GM21526 (cell line): ENCODE results near the gene SERINC5.
"Not testable (repeated sequence)": the region's sequence is repeated elsewhere in the genome, so short reads cannot be mapped to it uniquely, and the experiment has no call there.

Experiments used
- ATAC-seq: cut with Tn5 transposase; IDR thresholded peaks from one replicate; pipeline ENCODE4 v1.9.1; 2021; ENCODE audit warnings: moderate library complexity; ENCODE audit not compliant: unreplicated experiment, low FRiP score

The SERINC5 gene

GRCh38 chr5:80181618-80182211 is 74.1 kb downstream of the SERINC5 start:
- no peak for ATAC-seq

- no peak for ATAC-seq
Observed at GRCh38 chr5:80177236-80177635, 78.6 kb downstream of the SERINC5 start.

DNA sequence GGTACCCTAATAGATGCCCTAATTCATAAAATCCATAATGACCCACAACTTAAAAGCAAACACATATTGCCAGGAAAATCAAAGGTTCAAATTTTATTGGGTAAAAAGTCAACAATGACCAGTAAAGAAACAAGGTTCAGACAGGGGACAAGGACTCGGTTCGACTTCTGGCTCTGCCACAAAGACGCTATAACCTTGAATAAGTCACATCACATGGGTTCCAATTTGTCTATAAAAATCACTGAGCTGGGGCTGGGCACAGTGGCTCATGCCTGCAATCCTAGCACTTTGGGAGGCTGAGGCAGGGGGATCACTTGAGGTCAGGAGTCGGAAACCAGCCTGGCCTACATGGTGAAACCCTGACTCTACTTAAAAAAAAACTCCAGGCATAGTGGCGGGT is 80.5 kb downstream of the SERINC5 start:
- ATAC-seq = no peak

- no peak for ATAC-seq
Observed at GRCh38 chr5:80174790-80175189, 81.1 kb downstream of the SERINC5 start.

DNA sequence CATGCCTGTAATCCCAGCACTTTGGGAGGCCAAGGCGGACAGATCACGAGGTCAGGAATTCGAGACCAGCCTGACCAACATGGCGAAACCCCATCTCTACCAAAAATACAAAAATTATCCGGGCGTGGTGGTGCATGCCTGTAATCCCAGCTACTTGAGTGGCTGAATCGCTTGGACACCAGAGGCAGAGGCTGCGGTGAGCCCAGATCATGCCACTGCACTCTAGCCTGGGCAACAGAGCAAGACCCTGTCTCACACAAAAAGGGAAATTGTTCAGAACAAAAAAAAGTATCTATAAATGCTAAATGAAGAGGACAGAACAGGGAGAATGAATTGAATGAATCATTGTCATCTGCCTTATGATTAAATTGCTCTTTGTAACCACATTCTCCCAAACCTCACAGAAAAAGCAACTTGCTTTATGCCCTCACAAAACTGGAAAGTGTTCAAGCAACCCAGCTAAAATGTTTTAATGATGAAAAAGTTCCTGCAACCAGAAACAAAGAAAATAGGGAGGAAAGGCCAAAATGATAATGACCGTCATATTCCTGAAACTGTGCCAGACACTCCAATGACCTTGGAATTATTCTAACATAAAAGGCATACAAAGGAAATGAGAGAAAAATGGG is 83.7 kb downstream of the SERINC5 start:
- no peak for ATAC-seq

DNA sequence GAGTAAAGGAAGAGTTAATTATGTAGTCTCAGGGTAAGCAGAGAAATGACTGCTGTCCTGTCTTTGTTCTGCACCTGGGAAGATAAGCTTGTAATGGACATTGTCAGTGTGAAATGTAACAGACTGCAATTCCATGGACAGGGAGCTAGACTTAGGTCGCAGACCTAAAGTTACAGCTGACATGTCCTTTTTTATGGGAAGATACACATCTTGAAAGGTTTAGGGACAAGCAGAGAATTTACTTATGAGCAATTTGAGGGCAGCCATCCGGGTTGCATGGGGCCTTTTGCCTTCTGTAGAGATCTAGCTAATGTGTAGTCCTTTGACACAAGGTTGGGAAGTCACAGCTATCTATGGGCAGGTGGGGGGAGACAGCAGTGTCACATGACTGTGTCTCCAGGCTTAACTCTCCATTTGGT is 85.7 kb downstream of the SERINC5 start:
- no peak for ATAC-seq

GRCh38 chr5:80168388-80169028 is 87.3 kb downstream of the SERINC5 start:
- no peak for ATAC-seq

GRCh38 chr5:80165452-80165851 is 90.4 kb downstream of the SERINC5 start:
- no peak for ATAC-seq

DNA sequence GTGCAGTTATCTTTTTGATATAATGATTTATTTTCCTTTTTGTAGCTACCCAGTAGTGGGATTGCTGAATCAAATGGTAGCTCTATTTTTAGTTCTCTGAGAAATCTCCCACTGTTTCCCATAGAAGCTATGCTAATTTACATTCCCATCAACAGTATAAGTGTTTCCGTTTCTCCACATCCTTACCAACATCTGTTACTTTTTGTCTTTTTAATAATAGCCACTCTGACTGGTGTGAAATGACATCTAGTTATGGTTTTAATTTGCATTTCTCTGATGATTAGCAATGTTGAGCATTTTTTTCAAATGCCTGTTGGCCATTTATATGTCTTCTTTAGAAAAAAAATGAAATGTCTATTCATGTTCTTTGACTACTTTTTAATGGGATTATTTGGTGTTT is 94.7 kb downstream of the SERINC5 start:
- no peak for ATAC-seq

DNA sequence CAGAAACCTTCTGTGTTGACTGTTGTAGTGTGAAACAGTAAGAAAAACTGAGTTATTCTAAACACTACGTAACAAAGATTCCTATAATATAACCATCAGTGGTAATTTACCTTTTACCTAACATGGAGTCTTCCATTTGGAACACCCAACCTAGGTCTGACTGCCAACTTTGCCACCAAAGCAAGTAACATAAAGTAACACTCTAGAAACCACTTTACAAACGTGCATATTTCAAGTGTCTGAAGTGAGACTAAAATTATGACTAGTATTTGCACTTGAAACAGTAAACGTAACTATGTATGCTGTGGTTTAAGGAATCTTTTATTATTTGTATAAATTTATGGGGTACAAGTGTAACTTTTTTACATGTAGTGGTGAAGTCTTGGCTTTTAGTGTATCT is 95.6 kb downstream of the SERINC5 start:
- no peak for ATAC-seq

GRCh38 chr5:80159133-80159815 is 96.6 kb downstream of the SERINC5 start:
- no peak for ATAC-seq

DNA sequence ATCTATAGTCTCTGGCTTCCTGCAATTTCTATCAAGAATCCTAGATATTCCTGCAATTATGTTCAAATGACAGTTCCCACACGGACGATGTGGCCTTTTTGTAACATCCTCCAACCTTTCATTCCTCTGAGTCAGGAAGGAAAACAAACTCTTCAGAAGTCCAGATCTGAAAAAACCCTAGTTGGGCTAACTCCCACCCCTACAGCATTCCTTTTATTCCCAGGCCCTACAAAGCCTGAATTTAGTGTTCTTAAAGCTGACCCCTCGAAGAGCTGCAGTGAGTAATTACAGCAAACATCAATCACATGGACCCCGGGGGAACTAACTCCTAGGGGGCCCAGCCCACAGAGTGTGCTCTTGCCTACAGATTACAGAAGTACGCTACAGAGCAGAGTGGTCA is 99.7 kb downstream of the SERINC5 start:
- ATAC-seq = no peak

DNA sequence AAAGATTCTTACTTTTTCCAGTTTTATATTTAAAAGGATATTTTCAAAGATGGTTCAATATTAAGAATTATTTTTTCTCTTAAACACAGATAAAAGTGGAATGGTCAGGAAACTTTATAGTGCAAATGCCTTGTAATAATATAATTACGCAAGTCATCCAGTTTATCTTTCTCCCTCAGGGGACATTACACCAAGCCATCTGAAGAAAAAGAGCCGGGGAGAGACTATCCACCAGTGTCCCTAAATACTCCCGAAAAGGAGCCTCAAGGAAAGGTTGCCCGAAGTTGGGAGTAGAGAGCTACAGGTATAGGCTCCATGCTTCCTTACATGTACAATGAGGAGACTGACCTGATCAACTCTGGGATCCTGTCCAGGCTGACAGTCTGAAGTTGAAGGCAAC is 101.1 kb downstream of the SERINC5 start:
- no peak for ATAC-seq

- ATAC-seq = not testable (repeated sequence)
Observed at GRCh38 chr5:80154289-80154688, 101.6 kb downstream of the SERINC5 start.

DNA sequence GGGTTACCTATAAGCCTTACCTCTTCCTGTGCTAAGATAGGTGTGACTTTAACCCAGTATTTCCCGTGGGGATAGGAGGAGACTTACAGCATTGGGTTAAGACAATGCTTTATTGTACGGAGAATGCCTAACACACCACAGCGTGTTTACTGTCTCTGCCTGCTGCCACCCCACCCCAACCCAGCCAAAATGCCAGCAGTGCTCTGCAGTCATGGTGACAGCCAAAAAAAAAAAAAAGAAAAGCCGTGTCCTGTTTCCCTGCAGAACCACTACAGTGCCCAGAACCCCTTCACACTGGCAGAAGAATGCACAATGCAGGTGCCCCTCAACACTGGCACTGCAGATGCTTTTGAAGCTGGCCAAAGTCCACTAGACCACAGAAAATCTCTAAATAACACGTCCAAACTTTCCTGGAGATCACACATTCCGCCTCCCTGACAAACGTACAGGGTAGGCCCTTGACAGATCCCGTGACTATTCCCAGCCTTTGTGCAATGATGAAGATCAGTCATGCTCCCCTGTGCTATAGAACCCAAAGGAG is 102.2 kb downstream of the SERINC5 start:
- no peak for ATAC-seq

- no peak for ATAC-seq
Observed at GRCh38 chr5:80152778-80153177, 103.1 kb downstream of the SERINC5 start.

GRCh38 chr5:80151890-80152289 is 104.0 kb downstream of the SERINC5 start:
- no peak for ATAC-seq

GRCh38 chr5:80150731-80151130 is 105.1 kb downstream of the SERINC5 start:
- no peak for ATAC-seq

DNA sequence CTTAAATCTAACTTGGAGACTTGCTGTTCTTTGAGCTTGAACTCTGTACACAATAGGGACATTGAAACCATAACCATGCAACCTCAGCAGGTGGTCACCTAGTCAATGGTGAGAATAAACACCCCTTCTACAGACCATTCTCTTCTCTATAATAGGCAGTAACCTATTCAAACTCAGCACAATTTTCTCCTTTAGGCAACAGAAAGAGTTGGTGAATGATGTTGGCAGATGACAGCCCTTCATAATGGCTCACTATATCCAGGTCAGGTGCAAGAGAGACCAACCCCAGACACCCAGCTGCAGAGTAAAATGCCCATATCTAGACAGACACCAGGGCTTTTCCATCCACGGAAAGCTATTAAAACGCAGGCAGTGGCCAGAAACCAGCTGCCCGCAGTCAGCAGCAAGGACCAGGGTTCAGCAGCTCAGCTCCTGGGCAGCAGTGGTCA is 106.7 kb downstream of the SERINC5 start:
- ATAC-seq = no peak

DNA sequence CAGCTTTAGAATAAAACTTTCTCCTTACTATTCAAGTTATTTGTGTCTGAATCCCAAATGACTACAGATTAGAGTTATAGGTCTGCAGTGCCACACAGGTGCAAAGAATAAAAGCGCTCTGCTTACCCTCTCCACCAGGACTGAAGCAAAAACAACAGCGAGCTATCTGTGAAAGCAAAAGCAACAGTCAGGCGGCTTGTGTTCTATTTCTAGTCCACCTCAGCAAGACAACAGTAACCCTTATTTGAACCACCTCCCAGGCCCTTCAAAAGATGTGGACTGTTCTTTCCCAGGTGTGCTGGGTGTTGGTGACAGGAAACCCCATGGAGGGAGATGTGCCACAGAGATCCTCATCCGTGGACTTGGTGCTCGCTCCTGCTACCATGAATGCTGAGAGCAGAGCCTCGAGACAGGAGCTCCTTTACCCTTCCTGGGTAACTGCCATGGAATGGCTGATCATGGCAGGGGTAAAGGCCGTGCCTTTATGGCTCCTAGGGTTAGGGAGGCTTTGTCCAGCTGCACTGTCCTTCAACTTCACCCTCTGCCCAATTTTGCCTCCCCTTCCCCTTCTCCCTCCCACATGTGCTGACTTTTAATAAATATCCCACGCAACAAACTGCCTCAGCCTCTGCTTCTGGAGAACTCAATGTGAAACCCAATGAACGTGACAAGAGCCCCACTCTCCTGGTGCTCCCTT is 108.6 kb downstream of the SERINC5 start:
- ATAC-seq = no peak

- ATAC-seq = no peak
Observed at GRCh38 chr5:80146046-80146445, 109.8 kb downstream of the SERINC5 start.
